ENCODE results near the gene CHURC1. TPM values are rescaled to one million over a fixed set of nuclear protein-coding genes. Genes with fewer than 3 reads are reported as not detected.

Gene CHURC1
- total RNA-seq, 1 experiment from 2014 or later, result 61.9 TPM

- Histone ChIP-seq H3K4me3 (ENCODE audit: low read depth, low read length, poor library complexity, severe bottlenecking) (no peak overlapping the region), H3K36me3 (ENCODE audit: insufficient read depth, low read length, poor library complexity, severe bottlenecking) (peaks cover 16% of the 10 kb centered on the region), H3K4me1 (ENCODE audit: insufficient read depth, low read length, poor library complexity, severe bottlenecking) (peaks cover 24% of the 10 kb centered on the region), H3K27ac (ENCODE audit: low read depth, low read length, poor library complexity, severe bottlenecking) (no peak overlapping the region), H3K9me3 (ENCODE audit: low read depth, low read length, poor library complexity, severe bottlenecking) (no peaks in the 10 kb centered on the region), H3K27me3 (replicated peaks; ENCODE audit: insufficient read depth, low read depth, low read length, poor library complexity) (no peaks in the 10 kb centered on the region)
- no peak for TF ChIP-seq CTCF (conservative IDR thresholded peaks at IDR 0.05; ENCODE audit: low read depth, low read length)
- TF ChIP-seq EZH2 (IDR thresholded peaks at IDR 0.05; ENCODE audit: borderline replicate concordance, low read depth, low read length, poor library complexity, severe bottlenecking), result no peak
- DNase-seq (ENCODE audit: low spot score), result no peak
- intact Hi-C loops (cut with micrococcal nuclease; ENCODE audit: unreplicated experiment), result no loop called here
- no TSS peak for BruUV-seq (replicated peaks)
- POLR2A ChIA-PET (ENCODE audit: low non-redundant PET), result no interaction called here
- CTCF ChIA-PET, result no interaction called here
Observed at GRCh38 chr14:64934338-64934929, 20.2 kb downstream of the CHURC1 start.

- BruUV-seq (replicated peaks), result no TSS peak
- ChIA-PET POLR2A (ENCODE audit: low non-redundant PET) (no interaction called here), CTCF (no interaction called here)
- Histone ChIP-seq H3K4me3 (ENCODE audit: low read depth, low read length, poor library complexity, severe bottlenecking) (no peak overlapping the region), H3K9me3 (ENCODE audit: low read depth, low read length, poor library complexity, severe bottlenecking) (no peaks in the 10 kb centered on the region), H3K27ac (ENCODE audit: low read depth, low read length, poor library complexity, severe bottlenecking) (no peak overlapping the region), H3K36me3 (ENCODE audit: insufficient read depth, low read length, poor library complexity, severe bottlenecking) (peaks cover 8% of the 10 kb centered on the region), H3K27me3 (replicated peaks; ENCODE audit: insufficient read depth, low read depth, low read length, poor library complexity) (no peaks in the 10 kb centered on the region), H3K4me1 (ENCODE audit: insufficient read depth, low read length, poor library complexity, severe bottlenecking) (peaks cover 19% of the 10 kb centered on the region)
- no peak for TF ChIP-seq CTCF (conservative IDR thresholded peaks at IDR 0.05; ENCODE audit: low read depth, low read length)
- no peak for TF ChIP-seq EZH2 (IDR thresholded peaks at IDR 0.05; ENCODE audit: borderline replicate concordance, low read depth, low read length, poor library complexity, severe bottlenecking)
- no peak for DNase-seq (ENCODE audit: low spot score)
- intact Hi-C loops (cut with micrococcal nuclease; ENCODE audit: unreplicated experiment), result no loop called here
Observed at GRCh38 chr14:64935508-64935907, 21.3 kb downstream of the CHURC1 start.

GRCh38 chr14:64937171-64937820 is 23.0 kb downstream of the CHURC1 start:
- intact Hi-C loops (cut with micrococcal nuclease; ENCODE audit: unreplicated experiment), result no loop called here
- ChIA-PET POLR2A (ENCODE audit: low non-redundant PET) (no interaction called here), CTCF (interaction anchor here (0.7 kb wide), 1 partner anchor 114 kb away, joined by 3 read pairs; no protein-coding TSS in a partner anchor)
- TF ChIP-seq CTCF (conservative IDR thresholded peaks at IDR 0.05; ENCODE audit: low read depth, low read length) (no peak), EZH2 (IDR thresholded peaks at IDR 0.05; ENCODE audit: borderline replicate concordance, low read depth, low read length, poor library complexity, severe bottlenecking) (no peak)
- H3K9me3 ChIP-seq (ENCODE audit: low read depth, low read length, poor library complexity, severe bottlenecking), result no peaks in the 10 kb centered on the region
- H3K27ac ChIP-seq (ENCODE audit: low read depth, low read length, poor library complexity, severe bottlenecking), result no peak overlapping the region
- no peaks in the 10 kb centered on the region for H3K36me3 ChIP-seq (ENCODE audit: insufficient read depth, low read length, poor library complexity, severe bottlenecking)
- BruUV-seq (replicated peaks), result no TSS peak
- H3K4me1 ChIP-seq (ENCODE audit: insufficient read depth, low read length, poor library complexity, severe bottlenecking), result peaks cover 19% of the 10 kb centered on the region
- no peak for DNase-seq (ENCODE audit: low spot score)
- H3K27me3 ChIP-seq (replicated peaks; ENCODE audit: insufficient read depth, low read depth, low read length, poor library complexity), result no peaks in the 10 kb centered on the region
- H3K4me3 ChIP-seq (ENCODE audit: low read depth, low read length, poor library complexity, severe bottlenecking), result no peak overlapping the region

Data from A673 (cell line).